ENCODE results near the gene MPRIP.

MPRIP gene

GRCh38 chr17:17033466-17033865 lies 8.8 kb upstream of the MPRIP start:
- no peak overlapping the region for H3K4me3 ChIP-seq (ENCODE audit: low read depth, low read length)
- no peak for TF ChIP-seq CTCF (IDR thresholded peaks at IDR 0.05; ENCODE audit: borderline replicate concordance, insufficient read depth, low read depth, low read length)

- no peak overlapping the region for H3K4me3 ChIP-seq (ENCODE audit: low read depth, low read length)
- TF ChIP-seq CTCF (IDR thresholded peaks at IDR 0.05; ENCODE audit: borderline replicate concordance, insufficient read depth, low read depth, low read length), result no peak
Measured at GRCh38 chr17:17034026-17034425, 8.2 kb upstream of the MPRIP start.

- TF ChIP-seq CTCF (IDR thresholded peaks at IDR 0.05; ENCODE audit: borderline replicate concordance, insufficient read depth, low read depth, low read length), result no peak
- no peak overlapping the region for H3K4me3 ChIP-seq (ENCODE audit: low read depth, low read length)
Measured at GRCh38 chr17:17034496-17035075, 7.7 kb upstream of the MPRIP start.

DNA sequence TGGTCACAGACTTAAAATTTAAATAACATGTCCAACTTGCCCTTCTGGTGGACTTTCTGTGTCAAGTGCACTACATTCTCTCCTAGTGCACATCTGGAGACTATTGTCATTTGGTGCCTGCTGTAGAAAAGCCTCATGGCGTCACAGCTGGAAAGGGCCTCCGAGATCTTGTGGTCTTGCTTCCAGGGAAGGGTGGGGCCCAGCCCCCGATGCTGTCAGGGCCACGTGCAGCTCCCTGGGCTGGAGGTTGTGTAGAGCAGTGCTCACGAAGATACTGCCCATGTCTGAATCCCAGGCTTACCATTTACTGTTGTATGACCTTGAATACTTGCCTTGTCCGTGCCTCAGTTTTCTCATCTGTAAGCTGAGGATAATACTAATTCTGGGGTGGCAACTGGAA lies 6.8 kb upstream of the MPRIP start:
- no peak for TF ChIP-seq CTCF (IDR thresholded peaks at IDR 0.05; ENCODE audit: borderline replicate concordance, insufficient read depth, low read depth, low read length)
- H3K4me3 ChIP-seq (ENCODE audit: low read depth, low read length), result no peak overlapping the region

GRCh38 chr17:17035920-17036523 lies 6.2 kb upstream of the MPRIP start:
- no peak for TF ChIP-seq CTCF (IDR thresholded peaks at IDR 0.05; ENCODE audit: borderline replicate concordance, insufficient read depth, low read depth, low read length)
- H3K4me3 ChIP-seq (ENCODE audit: low read depth, low read length), result no peak overlapping the region

GRCh38 chr17:17036524-17036998 lies 5.7 kb upstream of the MPRIP start:
- TF ChIP-seq CTCF (IDR thresholded peaks at IDR 0.05; ENCODE audit: borderline replicate concordance, insufficient read depth, low read depth, low read length), result no peak
- H3K4me3 ChIP-seq (ENCODE audit: low read depth, low read length), result no peak overlapping the region

DNA sequence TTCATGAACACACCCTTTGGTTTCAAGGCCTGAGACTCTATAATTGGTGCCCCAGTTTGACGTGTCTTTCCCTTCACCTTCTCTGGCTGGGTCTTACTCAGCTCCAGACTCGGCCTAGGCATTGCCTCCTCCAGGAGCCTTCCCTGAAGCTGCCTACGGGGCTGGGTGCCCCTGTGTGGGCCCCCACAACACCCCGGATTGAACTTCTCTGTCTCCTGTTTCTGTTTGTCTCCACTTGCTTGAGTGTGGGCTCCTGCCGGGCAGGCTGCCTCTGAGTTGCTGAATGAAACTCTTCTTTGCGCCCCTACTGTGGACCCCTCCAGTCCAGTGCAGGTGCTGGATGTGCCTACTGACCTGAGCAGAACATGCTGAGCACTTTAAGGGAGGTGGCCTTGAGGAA lies 2.3 kb upstream of the MPRIP start:
- H3K4me3 ChIP-seq (ENCODE audit: low read depth, low read length), result no peak overlapping the region
- no peak for TF ChIP-seq CTCF (IDR thresholded peaks at IDR 0.05; ENCODE audit: borderline replicate concordance, insufficient read depth, low read depth, low read length)
